ENCODE data around the gene ABL2.

- TF ChIP-seq CTCF (IDR thresholded peaks at IDR 0.05) (no peak), EZH2 (IDR thresholded peaks at IDR 0.05; ENCODE audit: borderline replicate concordance, insufficient read depth, low read depth, low read length, poor library complexity, severe bottlenecking) (no peak)
Observed at GRCh38 chr1:179177615-179178014, 51.9 kb downstream of the ABL2 start.

Data from B cell (primary cell).